ENCODE results near the gene NR1I2.

NR1I2 gene

GRCh38 chr3:119746423-119746822 is 35.5 kb upstream of the NR1I2 start:
- no peak for TF ChIP-seq FOXM1 (IDR thresholded peaks at IDR 0.05; ENCODE audit: borderline replicate concordance)
- no peak for TF ChIP-seq SUZ12 (IDR thresholded peaks at IDR 0.05)
- no peak for TF ChIP-seq PKNOX1 (IDR thresholded peaks at IDR 0.05)
- TF ChIP-seq BHLHE40 (IDR thresholded peaks at IDR 0.05; ENCODE audit: borderline replicate concordance): no peak
- no peak for TF ChIP-seq ZNF384 (IDR thresholded peaks at IDR 0.05)
- no peak for TF ChIP-seq ARNT (IDR thresholded peaks at IDR 0.05)
- TF ChIP-seq TARDBP (IDR thresholded peaks at IDR 0.05): no peak
- no peak for TF ChIP-seq CTBP1 (IDR thresholded peaks at IDR 0.05; ENCODE audit: borderline replicate concordance)
- no peak for TF ChIP-seq LEF1 (IDR thresholded peaks at IDR 0.05; ENCODE audit: borderline replicate concordance)
- TF ChIP-seq NFRKB (IDR thresholded peaks at IDR 0.05): no peak
- TF ChIP-seq ELF4 (IDR thresholded peaks at IDR 0.05): no peak
- TF ChIP-seq FOXK2 (IDR thresholded peaks at IDR 0.05): no peak
- no peak for TF ChIP-seq HDGF (IDR thresholded peaks at IDR 0.05; ENCODE audit: borderline replicate concordance)
- TF ChIP-seq L3MBTL2 (conservative IDR thresholded peaks at IDR 0.05): no peak
- TF ChIP-seq FOXA1 (IDR thresholded peaks at IDR 0.05): no peak
- no peak for TF ChIP-seq SP1 (IDR thresholded peaks at IDR 0.05)
- CTCF ChIA-PET: no interaction called here
- POLR2A ChIA-PET: no interaction called here

GRCh38 chr3:119747357-119747756 is 34.5 kb upstream of the NR1I2 start:
- ChIA-PET POLR2A (no interaction called here), CTCF (no interaction called here)
- DNase-seq (ENCODE audit: extremely low spot score): no peak
- no peak for TF ChIP-seq CTBP1 (IDR thresholded peaks at IDR 0.05; ENCODE audit: borderline replicate concordance)
- TF ChIP-seq HDGF (IDR thresholded peaks at IDR 0.05; ENCODE audit: borderline replicate concordance): no peak
- TF ChIP-seq ELF4 (IDR thresholded peaks at IDR 0.05): no peak
- TF ChIP-seq PKNOX1 (IDR thresholded peaks at IDR 0.05): no peak
- no peak for TF ChIP-seq FOXM1 (IDR thresholded peaks at IDR 0.05; ENCODE audit: borderline replicate concordance)
- no peak for TF ChIP-seq NFRKB (IDR thresholded peaks at IDR 0.05)
- TF ChIP-seq FOXK2 (IDR thresholded peaks at IDR 0.05): no peak
- TF ChIP-seq ZNF384 (IDR thresholded peaks at IDR 0.05): no peak
- no peak for TF ChIP-seq FOXA1 (IDR thresholded peaks at IDR 0.05)
- TF ChIP-seq ARNT (IDR thresholded peaks at IDR 0.05): no peak
- no peak for TF ChIP-seq L3MBTL2 (conservative IDR thresholded peaks at IDR 0.05)
- TF ChIP-seq SUZ12 (IDR thresholded peaks at IDR 0.05): no peak
- no peak for TF ChIP-seq BHLHE40 (IDR thresholded peaks at IDR 0.05; ENCODE audit: borderline replicate concordance)
- no peak for TF ChIP-seq TARDBP (IDR thresholded peaks at IDR 0.05)
- TF ChIP-seq SP1 (IDR thresholded peaks at IDR 0.05): no peak
- no peak for TF ChIP-seq LEF1 (IDR thresholded peaks at IDR 0.05; ENCODE audit: borderline replicate concordance)

More at GRCh38 chr3:119746423-119746822, 35.5 kb upstream of the NR1I2 start:
- DNase-seq (ENCODE audit: extremely low spot score): no peak

GRCh38 chr3:119748991-119749390 is 32.9 kb upstream of the NR1I2 start:
- ChIA-PET CTCF (no interaction called here), POLR2A (no interaction called here)
- TF ChIP-seq L3MBTL2 (conservative IDR thresholded peaks at IDR 0.05) (no peak), FOXK2 (IDR thresholded peaks at IDR 0.05) (no peak), TARDBP (IDR thresholded peaks at IDR 0.05) (no peak), FOXM1 (IDR thresholded peaks at IDR 0.05; ENCODE audit: borderline replicate concordance) (no peak), CTBP1 (IDR thresholded peaks at IDR 0.05; ENCODE audit: borderline replicate concordance) (no peak)
- DNase-seq (ENCODE audit: extremely low spot score): no peak

DNA sequence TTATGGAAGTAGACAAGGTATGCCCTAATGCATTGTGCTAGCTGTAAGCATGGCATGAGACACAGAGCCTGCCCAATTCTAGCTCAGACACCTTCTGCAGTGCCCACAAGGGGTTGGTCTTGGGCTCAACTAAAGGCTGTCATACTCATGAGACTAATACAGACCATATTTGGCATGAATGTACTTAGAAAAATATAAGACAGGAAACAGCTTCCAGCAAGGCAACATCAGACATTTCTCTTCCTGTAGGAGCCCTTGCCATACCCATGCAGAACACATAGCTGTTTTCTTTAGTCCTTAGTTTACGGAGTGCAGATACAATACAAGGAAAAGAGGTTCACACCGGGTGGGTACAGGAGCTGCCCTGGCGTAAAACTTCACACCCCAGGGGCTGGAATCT is 30.5 kb upstream of the NR1I2 start:
- ChIA-PET CTCF (no interaction called here), POLR2A (no interaction called here)
- no peak for DNase-seq (ENCODE audit: extremely low spot score)
- no peak for TF ChIP-seq FOXK2 (IDR thresholded peaks at IDR 0.05)
- TF ChIP-seq PKNOX1 (IDR thresholded peaks at IDR 0.05): no peak
- TF ChIP-seq BHLHE40 (IDR thresholded peaks at IDR 0.05; ENCODE audit: borderline replicate concordance): no peak
- TF ChIP-seq NFRKB (IDR thresholded peaks at IDR 0.05): no peak
- TF ChIP-seq SUZ12 (IDR thresholded peaks at IDR 0.05): no peak
- no peak for TF ChIP-seq ARNT (IDR thresholded peaks at IDR 0.05)
- no peak for TF ChIP-seq ELF4 (IDR thresholded peaks at IDR 0.05)
- no peak for TF ChIP-seq LEF1 (IDR thresholded peaks at IDR 0.05; ENCODE audit: borderline replicate concordance)
- TF ChIP-seq FOXM1 (IDR thresholded peaks at IDR 0.05; ENCODE audit: borderline replicate concordance): no peak

DNA sequence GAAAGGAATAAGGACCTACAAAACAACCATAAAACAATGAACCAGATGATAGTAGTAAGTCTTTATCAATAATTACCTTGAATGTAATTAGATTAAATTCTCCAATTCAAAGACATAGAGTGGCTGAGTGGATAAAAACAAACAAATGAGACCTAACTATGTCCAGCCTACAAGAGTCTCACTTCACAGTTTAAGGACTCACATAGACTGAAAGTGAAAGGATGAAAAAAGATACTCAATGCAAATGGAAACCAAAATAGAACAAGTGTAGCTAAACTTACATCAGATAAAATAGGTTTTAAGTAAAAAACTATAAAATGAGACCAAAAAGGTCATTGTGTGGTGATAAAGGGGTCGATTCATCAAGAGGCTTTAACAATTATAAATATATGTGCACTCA is 21.9 kb upstream of the NR1I2 start:
- POLR2A ChIA-PET: no interaction called here
- DNase-seq (ENCODE audit: extremely low spot score): no peak
- CTCF ChIA-PET: no interaction called here
- TF ChIP-seq TARDBP (IDR thresholded peaks at IDR 0.05): no peak
- TF ChIP-seq ZNF384 (IDR thresholded peaks at IDR 0.05): no peak
- TF ChIP-seq L3MBTL2 (conservative IDR thresholded peaks at IDR 0.05): no peak
- no peak for TF ChIP-seq ARNT (IDR thresholded peaks at IDR 0.05)
- no peak for TF ChIP-seq CTBP1 (IDR thresholded peaks at IDR 0.05; ENCODE audit: borderline replicate concordance)
- no peak for TF ChIP-seq NFRKB (IDR thresholded peaks at IDR 0.05)
- TF ChIP-seq FOXK2 (IDR thresholded peaks at IDR 0.05): no peak
- no peak for TF ChIP-seq FOXA1 (IDR thresholded peaks at IDR 0.05)
- no peak for TF ChIP-seq PKNOX1 (IDR thresholded peaks at IDR 0.05)

GRCh38 chr3:119762876-119763275 is 19.0 kb upstream of the NR1I2 start:
- ChIA-PET POLR2A (no interaction called here), CTCF (no interaction called here)
- no peak for DNase-seq (ENCODE audit: extremely low spot score)
- TF ChIP-seq L3MBTL2 (conservative IDR thresholded peaks at IDR 0.05) (no peak), SP1 (IDR thresholded peaks at IDR 0.05) (no peak), ZNF384 (IDR thresholded peaks at IDR 0.05) (no peak), NFRKB (IDR thresholded peaks at IDR 0.05) (no peak), PKNOX1 (IDR thresholded peaks at IDR 0.05) (no peak), SUZ12 (IDR thresholded peaks at IDR 0.05) (no peak), FOXK2 (IDR thresholded peaks at IDR 0.05) (no peak), BHLHE40 (IDR thresholded peaks at IDR 0.05; ENCODE audit: borderline replicate concordance) (no peak), TARDBP (IDR thresholded peaks at IDR 0.05) (no peak), FOXM1 (IDR thresholded peaks at IDR 0.05; ENCODE audit: borderline replicate concordance) (no peak), CTBP1 (IDR thresholded peaks at IDR 0.05; ENCODE audit: borderline replicate concordance) (no peak), FOXA1 (IDR thresholded peaks at IDR 0.05) (no peak)

Measured in HEK293T (cell line).